Lower leg skin (tissue), 3 donors: ENCODE data around the gene FBLN1.

Experiments
- CTCF ChIP-seq, 3 donors: fragments of 450-650 bp; IDR thresholded peaks; one replicate each; pipeline ENCODE4 v1.5.1; 2016; ENCODE audit warnings: antibody characterized with exemption in 3 of 3, mild to moderate bottlenecking in 3 of 3, moderate library complexity in 2 of 3
- POLR2A ChIP-seq, 2 donors: fragments of 450-650 bp; IDR thresholded peaks; one replicate each; pipeline ENCODE4 v1.6.1; 2016 to 2017; ENCODE audit warnings: antibody characterized with exemption in 2 of 2, mild to moderate bottlenecking in 1 of 2, moderate library complexity in 1 of 2

GRCh38 chr22:45529105-45529504 lies 26.4 kb downstream of the FBLN1 start:
- TF ChIP-seq CTCF (IDR thresholded peaks at IDR 0.05) (no peak), POLR2A (IDR thresholded peaks at IDR 0.05) (no peak)
